ENCODE measurements around the gene EOGT.

EOGT gene

GRCh38 chr3:69020424-69020823 lies 6.9 kb upstream of the EOGT start:
- TF ChIP-seq, protein P1, sequence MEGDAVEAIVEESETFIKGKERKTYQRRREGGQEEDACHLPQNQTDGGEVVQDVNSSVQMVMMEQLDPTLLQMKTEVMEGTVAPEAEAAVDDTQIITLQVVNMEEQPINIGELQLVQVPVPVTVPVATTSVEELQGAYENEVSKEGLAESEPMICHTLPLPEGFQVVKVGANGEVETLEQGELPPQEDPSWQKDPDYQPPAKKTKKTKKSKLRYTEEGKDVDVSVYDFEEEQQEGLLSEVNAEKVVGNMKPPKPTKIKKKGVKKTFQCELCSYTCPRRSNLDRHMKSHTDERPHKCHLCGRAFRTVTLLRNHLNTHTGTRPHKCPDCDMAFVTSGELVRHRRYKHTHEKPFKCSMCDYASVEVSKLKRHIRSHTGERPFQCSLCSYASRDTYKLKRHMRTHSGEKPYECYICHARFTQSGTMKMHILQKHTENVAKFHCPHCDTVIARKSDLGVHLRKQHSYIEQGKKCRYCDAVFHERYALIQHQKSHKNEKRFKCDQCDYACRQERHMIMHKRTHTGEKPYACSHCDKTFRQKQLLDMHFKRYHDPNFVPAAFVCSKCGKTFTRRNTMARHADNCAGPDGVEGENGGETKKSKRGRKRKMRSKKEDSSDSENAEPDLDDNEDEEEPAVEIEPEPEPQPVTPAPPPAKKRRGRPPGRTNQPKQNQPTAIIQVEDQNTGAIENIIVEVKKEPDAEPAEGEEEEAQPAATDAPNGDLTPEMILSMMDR (IDR thresholded peaks at IDR 0.05; ENCODE audit: control insufficient read depth, insufficient read depth, low read depth, low read length, missing control alignments) = peak; percentile 9
- DNase-seq (ENCODE audit: low read depth) = no peak
- no peak overlapping the region for H3K4me3 ChIP-seq (ENCODE audit: control insufficient read depth, low read depth, low read length)

DNA sequence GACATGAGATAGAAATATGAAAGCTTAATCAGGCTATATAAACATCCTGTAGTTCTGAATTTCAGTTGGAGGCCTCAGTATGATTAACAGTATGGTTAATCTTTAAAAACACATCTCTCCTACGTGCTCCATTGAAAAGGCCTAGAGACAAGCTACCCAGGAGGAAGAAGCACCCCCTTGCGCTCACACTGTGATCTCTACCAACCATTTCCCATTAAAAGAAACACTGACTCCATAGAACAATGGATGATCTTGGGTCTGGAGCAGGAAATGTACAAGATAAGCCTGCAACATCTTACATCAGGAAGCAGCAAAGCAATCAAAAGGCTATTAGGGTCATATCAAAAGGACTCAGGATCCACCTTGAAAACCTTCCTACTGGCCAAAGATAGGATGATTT lies 3.4 kb upstream of the EOGT start:
- TF ChIP-seq, protein P1 (IDR thresholded peaks at IDR 0.05; ENCODE audit: control insufficient read depth, insufficient read depth, low read depth, low read length, missing control alignments) = no peak
- no peak overlapping the region for H3K4me3 ChIP-seq (ENCODE audit: control insufficient read depth, low read depth, low read length)
- DNase-seq (ENCODE audit: low read depth) = no peak

GRCh38 chr3:69016102-69016501 lies 2.6 kb upstream of the EOGT start:
- TF ChIP-seq, protein P1 (IDR thresholded peaks at IDR 0.05; ENCODE audit: control insufficient read depth, insufficient read depth, low read depth, low read length, missing control alignments) = no peak
- no peak for DNase-seq (ENCODE audit: low read depth)
- H3K4me3 ChIP-seq (ENCODE audit: control insufficient read depth, low read depth, low read length) = no peak overlapping the region

GRCh38 chr3:69014022-69014580 lies 617 bp upstream of the EOGT start:
- TF ChIP-seq, protein P1 (IDR thresholded peaks at IDR 0.05; ENCODE audit: control insufficient read depth, insufficient read depth, low read depth, low read length, missing control alignments) = no peak
- no peak for DNase-seq (ENCODE audit: low read depth)
- peak overlapping the region; percentile 78 for H3K4me3 ChIP-seq (ENCODE audit: control insufficient read depth, low read depth, low read length)

GRCh38 chr3:69012800-69013252 lies 658 bp downstream of the EOGT start:
- TF ChIP-seq, protein P1 (IDR thresholded peaks at IDR 0.05; ENCODE audit: control insufficient read depth, insufficient read depth, low read depth, low read length, missing control alignments) = no peak
- no peak for DNase-seq (ENCODE audit: low read depth)

GRCh38 chr3:69012100-69012799 lies 1.2 kb downstream of the EOGT start:
- TF ChIP-seq, protein P1 (IDR thresholded peaks at IDR 0.05; ENCODE audit: control insufficient read depth, insufficient read depth, low read depth, low read length, missing control alignments) = no peak
- DNase-seq (ENCODE audit: low read depth) = peak; percentile 67
- peak overlapping the region; percentile 78 for H3K4me3 ChIP-seq (ENCODE audit: control insufficient read depth, low read depth, low read length)

More at GRCh38 chr3:69012800-69013252, 658 bp downstream of the EOGT start:
- peak overlapping the region; percentile 78 for H3K4me3 ChIP-seq (ENCODE audit: control insufficient read depth, low read depth, low read length)
